ENCODE measurements around the gene SLC22A12.
A peak's percentile ranks its signal among the peaks of the same experiment; 100 is the strongest.
"Not testable (repeated sequence)": the region's sequence is repeated elsewhere in the genome, so short reads cannot be mapped to it uniquely, and the experiment has no call there.

Gene SLC22A12

DNA sequence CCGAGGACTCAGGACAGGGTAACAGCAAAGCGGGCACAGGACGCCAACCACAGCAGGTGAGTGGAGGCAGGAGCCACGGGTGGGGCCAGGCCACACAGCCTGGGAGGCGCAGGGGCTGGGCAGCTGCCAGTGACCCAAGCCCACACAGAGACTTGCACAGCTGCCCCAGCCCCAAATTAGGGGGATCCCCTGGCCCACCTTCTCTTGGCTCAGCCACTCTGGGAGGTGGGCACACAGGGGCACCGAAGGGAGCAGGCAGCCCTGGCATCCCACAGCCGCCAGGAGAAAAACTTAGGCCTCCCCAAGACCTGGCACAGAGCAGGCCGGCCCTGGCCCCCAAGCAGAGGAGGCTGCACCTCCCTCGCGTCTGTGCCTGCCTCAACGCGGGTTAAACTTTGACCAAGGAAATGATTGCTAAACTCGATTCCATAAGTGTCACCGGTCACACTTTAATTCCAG, at the start of gene SLC22A12:
SLC22A12 (plus strand) TSS at position 458 of the 459 bp plus-strand sequence. CDS start 337 bp downstream, outside the sequence.
- DNase-seq = no peak

DNA sequence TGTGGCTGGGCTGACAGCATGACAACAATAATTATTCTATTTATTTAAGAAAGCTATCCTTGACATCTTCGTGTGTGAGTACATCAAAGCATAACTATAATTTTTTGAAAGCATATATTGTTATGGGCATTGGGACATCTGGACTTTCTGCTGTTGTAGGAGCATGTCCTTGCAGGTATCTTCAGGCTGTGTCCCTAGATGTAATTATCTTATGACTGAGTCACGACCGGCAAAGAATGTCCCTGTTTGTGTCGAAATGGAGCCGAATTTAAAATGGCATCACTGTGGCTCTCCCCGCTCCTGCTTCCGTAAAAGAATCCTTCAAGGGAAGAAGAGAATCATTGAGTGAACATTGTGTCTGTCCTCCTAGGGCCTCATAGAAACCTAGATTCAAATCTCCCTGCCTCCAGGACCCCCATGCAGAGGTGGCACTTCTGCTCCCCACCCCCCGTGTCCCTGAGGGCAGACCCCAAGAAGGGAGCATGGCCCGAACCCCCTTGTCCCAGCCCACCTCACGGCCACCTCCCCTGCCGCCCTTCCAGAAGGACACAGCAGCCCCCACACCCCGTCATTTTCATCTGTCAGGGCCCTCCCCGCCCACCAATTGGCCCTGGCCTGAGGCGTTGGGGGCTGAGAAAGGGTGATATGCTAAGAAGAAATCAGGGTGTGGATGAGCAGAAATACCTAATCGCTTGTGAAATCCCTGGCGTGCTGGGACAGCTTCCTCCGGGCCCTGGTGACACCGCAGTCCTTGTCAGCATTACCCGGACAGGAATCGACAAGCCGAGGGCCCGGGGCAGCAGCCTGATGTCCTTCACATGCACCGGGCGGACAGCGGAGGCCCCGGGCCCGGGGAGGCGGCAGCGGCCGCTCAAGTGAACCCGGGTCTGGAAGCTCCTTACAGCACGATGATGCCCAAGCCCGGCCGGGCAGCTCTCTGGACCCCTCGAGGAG, 48.6 kb upstream of the SLC22A12 start:
- DNase-seq = no peak

DNA sequence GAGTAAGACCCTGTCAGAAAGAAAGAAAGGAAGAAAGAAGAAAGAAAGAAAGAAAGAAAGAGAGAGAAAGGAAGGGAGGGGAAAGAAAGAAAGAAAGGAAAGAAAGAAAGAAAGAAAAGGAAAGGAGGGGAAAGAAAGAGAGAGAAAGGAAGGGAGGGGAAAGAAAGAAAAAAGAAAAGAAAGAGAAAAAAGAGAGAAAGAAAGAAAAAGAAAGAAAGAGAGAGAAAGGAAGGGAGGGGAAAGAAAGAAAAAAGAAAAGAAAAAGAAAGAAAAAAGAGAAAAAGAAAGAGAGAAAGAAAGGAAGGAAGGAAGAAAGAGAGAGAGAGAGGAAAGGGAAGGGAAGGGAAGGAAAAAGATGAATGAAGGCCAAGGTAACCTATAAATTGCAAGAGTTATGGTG, 47.2 kb upstream of the SLC22A12 start:
- DNase-seq = no peak

DNA sequence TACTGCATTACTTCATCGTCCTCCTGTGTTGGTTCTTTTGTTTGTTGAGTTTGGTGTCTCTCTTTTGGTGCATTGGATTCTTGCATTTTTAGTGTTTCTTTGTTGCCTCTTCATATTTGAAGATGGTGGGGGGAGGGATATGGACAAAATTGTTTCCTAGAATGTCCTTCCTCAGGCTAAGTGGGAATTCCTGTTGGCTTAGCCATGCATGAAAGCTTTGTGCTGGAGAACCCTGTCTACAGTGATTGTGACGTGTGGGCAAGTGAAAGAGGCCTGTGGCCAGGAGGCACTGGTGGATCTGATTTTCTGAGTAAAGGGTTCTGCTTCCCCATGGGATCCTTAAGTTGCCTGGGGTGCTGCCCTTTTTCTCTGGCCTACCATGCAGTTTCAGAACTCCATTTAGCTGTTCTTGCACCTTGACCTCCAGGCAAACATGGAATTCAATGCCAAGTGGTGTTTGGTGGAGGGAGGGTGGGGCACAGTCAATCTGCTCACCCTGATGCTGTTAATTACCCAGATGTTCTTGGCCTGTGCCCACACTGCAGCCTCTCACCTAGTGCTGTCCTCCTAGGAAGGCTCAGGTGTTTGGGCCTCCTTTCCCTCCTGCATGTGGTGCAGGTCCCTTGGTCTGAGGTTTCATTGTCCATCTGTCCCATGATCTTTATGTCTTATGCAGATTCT, 46.3 kb upstream of the SLC22A12 start:
- no peak for DNase-seq

DNA sequence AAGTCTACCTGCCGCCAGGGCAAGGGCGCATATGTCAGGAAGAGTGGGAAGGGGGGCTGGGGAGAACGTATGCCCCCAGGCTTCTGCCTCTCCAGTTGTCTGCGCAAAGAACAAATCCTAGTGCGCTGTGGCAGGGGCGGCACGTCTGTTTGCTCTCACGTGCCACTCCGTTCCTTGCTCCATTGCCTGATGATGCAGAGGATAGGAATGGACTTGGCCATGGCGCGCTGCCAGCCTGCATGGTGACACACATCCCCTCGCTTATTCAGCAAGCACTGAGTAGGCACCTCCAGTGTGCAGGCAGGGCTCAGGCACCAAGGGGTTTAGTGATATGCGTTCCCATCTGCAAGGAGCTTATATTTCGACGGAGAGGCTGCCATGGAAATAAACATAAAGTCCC, 45.4 kb upstream of the SLC22A12 start:
- no peak for DNase-seq

DNA sequence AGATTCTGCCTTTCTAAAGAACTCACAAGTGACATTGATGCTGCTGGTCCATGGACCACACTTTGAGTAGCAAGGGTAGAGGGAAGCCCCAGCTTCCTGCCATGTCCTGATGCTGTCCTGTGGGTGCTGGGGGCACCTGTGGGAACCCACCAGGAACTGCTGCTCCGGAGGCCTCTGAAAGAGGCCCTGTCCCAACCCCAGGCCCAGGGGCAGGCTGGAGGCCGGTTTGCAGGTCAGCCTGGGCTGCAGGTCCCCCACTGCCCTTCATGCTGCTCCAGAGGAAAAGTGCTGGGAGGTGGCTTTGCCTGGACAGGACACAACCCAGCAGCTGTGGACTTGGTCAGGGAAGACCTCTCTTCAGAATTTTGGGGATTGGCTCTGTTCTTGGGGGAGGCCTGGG, 44.8 kb upstream of the SLC22A12 start:
- DNase-seq = no peak

DNA sequence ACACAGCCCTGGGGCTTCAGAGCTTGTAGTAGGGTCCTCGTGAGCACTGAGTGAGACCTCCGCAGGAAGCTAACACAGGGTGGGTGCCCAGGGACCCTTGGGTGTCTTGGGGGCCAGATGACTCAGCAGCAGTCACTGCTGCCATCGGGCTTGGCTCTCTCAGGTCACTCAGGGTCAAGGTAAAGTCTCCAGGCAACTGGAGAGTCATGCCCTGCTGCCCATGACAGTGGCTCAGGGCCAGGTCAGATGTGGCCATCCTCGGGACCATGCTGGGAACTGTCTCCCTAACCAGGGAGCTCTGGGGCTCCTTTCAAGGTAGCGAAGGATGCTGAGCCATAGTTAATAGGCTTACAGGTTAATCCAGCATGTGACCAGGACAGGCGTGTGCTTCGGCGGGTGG, 44.4 kb upstream of the SLC22A12 start:
- no peak for DNase-seq

DNA sequence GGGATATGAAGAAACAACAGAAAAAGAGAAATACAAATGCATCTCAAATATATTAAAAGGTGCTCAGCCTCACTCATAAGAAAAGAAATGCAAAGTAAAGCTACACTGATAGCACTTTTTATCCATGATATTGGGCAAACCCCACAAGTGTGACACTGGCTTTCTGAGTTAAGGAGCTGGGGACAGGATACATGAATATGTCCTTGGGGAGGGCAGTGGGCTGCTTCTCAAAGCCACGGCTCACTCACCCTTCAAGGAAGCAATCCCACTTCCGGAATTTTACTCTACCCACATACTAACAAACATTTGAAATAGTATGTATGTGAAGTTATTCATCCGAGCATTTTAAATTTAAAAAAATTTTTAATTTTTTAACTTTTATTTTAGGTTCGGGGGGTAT, 41.1 kb upstream of the SLC22A12 start:
- no peak for DNase-seq

DNA sequence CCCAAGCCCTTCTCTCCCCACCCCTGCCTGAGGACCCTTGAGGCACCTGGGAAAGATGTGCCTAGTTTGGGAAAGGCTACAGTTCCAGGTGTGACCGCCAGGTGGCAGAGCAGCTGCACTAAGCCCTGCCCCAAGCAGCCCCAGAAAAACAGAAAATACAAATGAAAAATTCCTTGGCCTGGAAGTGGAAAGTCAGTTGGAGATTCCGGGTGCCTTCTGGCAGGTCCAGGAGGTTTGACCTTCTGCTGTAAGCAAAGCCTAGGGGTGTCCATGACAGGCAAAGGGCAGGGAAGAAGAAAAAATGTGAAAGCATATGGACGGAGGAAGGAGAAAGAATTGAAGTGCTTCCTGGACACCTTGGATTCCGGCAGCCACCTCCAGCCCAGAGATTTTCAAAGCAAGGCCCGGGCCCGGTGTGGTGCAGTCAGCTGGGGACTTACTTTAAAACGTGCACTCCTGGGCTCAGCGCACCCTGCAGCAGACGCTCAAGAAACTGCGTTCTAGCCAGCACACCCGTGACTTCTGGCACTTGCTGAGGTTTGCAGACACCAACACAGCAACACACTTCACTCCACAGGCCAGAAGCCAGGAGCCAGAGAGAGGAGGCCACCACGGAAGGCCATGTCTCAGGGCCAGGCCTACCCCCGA, 37.3 kb upstream of the SLC22A12 start:
- peak; percentile 33 for DNase-seq

DNA sequence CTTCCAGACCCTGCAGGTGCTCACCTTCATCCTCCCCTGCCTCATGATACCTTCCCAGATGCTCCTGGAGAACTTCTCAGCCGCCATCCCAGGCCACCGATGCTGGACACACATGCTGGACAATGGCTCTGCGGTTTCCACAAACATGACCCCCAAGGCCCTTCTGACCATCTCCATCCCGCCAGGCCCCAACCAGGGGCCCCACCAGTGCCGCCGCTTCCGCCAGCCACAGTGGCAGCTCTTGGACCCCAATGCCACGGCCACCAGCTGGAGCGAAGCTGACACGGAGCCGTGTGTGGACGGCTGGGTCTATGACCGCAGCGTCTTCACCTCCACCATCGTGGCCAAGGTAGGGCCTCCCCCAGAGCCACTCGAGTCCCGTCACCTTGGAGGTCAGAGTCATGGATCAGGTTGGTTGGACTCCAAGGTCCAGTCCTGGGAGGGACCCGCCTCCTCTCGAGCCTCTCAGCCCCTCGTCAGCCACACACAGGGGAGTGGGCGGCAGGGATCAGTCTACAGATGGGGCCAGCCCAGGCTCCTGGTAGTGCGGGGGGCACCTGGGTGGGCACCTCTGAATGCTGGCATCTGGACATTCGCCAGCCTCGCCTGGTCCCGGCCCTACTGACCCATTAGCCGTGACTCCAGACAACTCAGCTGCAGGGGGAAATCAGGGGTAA, 34.8 kb upstream of the SLC22A12 start:
- no peak for DNase-seq

DNA sequence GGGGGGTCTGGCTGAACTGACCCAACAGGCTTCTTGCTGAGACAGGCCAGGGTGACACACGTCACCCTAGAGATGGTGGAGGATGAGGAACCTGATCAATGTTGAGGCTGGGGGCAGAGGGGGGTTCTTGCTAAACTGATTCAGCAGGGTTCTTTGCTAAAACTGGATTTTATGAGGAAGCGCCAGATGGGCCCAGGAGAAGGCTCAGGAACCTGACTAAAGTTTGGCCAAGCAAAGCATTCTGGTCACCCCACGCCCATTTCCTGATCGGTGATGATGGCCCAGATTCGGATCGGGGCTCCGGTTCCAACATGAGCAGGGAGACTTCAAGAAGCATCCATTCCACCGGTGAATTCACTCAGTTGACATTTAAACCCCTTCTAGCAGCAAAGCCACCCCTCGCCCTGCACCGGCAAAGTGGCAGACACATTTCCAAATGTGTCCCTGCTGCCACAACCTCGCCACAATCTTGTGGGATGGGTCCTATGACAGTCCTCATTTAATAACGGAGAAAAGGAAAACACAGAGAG, 34.2 kb upstream of the SLC22A12 start:
- no peak for DNase-seq

DNA sequence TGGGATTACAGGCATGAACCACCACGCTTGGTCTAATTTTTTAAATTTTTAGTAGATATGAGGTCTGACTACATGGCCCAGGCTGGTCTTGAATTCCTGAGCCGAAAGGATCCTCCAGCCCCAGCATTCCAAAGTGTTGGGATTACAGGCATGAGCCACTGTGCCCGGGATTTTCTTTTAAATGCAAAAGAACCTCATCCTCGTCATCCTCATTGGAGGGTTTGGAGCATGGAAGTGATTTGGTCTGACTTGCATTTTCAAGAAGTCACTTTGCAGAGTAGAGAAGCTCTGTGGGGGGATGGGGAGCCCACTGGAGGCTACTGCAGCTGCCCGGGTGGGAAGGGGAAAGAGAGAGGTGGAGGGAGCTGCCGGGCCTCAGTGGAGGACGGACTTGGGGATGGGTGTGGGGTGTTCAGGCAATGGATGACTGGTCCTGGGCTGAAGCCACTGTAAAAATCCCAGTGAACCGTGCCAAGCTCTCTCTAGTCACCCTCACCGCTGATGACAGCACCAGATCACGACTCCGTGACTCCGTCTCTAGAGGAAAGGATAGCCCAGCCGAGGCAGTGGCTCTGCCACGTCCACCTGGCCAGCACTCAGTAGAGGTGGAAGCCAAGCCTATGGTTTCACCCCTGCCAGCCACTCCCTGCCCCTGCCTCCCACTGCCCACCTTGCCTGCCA, 32.8 kb upstream of the SLC22A12 start:
- no peak for DNase-seq

DNA sequence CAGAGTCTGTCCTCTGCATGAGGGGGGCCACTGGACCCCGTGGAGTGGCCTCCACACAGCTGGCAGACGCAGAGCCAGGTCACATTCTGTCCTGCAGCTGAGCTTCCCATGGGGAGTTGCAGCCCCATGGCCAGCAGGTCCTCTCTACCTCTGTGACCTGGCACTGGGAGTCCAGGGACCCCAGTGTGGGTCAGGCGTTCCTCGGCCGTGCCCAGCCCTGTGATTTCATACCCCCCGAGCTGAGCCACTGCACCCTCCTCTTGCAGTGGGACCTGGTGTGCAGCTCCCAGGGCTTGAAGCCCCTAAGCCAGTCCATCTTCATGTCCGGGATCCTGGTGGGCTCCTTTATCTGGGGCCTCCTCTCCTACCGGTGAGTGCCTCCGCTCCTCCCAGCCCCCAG, 32.2 kb upstream of the SLC22A12 start:
- no peak for DNase-seq

DNA sequence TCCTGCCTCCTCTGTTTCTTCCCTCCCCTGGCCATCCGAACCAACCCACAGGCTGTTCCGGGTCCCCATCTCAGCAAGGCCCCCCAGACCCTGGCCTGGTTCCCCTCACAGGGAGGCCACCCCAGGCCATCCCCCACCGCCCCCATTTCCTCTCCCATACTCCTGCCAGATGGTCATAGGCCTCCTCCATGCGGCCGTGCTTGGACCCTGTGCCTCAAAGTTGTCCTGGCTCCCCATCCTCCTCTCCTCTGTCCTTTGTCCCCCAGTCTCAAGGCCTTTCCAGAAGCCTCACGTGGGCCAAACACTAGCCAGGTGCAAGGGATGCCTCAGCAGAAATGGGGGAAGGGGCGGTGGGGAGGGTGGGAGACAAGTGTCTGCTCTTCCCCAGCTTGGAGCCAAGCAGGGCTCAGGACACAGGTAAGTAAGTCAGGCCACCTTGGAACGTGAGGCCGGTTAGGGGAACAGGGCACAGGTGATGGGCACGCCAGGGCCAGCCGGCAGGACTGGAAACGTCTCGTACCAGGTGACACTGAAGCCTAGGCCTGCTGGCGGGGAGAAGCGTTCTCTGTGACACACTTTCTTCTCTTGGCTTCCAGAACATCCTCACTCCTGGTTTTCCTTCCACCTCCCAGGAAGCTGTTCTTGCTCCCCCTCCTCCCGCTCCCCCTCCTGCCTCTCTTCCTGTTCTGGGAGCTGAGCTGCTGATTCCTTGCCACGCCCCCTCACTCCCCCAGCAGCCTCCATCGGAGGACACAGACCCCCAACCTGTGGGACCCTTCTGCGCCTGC, 31.5 kb upstream of the SLC22A12 start:
- no peak for DNase-seq

DNA sequence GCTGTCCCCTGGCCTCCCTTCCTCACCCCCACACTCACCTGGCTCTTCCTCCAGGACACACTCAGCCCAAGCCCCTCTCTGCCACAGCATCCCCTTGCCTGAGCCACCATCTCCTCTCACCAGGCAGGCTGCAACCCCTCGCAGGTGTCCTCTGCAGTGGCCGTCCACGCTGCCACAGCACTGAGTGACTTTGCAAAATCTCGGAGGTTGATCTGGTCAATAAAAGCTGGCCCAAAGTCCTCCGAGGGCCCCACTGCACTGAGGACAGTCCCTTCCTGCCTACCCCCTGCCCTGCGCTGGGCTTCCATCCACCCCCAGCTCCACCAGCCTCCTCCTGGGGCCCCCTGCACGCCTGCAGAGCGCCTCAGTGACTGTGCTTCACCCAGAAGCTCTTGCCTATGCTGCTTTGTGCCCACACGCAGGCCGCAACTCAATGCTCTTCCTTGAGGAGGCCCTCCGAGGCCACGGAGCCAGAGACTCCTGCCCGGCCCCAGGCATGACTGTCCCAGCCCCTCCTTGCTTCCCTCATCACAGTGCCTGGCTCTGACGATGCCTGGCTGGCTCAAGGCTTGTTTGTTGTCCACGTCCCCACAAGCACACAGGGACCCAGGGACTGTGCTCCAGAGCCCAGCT, 30.8 kb upstream of the SLC22A12 start:
- DNase-seq = no peak

DNA sequence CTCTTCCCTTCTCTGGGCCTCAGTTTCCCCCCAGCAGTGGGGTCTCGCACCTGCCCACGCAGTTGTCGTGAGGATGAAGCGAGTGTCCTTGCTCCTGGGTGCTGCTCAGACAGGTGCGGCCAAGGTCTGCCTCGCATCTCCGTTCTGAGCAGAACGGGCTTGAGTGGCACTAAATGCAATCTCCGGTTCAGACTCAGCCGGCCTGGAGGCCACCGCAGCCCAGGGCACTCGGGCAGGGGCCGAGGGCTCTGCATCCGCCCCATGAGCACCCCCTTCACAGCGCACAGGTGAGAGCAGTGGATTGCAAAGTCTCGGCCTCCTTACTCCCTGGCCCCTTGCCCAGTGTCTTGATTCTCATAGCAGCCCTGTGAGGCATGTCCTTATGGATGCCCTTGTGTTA, 30.1 kb upstream of the SLC22A12 start:
- no peak for DNase-seq

DNA sequence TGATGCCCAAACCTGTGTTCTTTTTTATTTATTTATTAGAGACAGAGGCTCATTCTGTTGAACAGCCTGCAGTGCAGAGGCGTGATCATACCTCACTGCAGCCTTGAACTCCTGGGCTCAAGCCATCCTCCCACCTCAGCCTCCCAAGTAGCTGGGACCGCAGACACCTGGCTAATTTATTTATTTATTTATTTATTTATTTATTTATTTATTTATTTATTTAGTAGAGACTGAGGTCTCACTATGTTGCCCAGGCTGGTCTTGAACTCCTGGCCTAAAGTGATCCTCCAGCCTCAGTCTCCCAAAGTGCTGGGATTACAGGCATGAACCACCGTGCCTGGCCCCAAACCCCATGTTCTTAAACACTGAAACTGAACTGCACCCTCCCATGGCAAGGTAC, 29.6 kb upstream of the SLC22A12 start:
- not testable (repeated sequence) for DNase-seq

DNA sequence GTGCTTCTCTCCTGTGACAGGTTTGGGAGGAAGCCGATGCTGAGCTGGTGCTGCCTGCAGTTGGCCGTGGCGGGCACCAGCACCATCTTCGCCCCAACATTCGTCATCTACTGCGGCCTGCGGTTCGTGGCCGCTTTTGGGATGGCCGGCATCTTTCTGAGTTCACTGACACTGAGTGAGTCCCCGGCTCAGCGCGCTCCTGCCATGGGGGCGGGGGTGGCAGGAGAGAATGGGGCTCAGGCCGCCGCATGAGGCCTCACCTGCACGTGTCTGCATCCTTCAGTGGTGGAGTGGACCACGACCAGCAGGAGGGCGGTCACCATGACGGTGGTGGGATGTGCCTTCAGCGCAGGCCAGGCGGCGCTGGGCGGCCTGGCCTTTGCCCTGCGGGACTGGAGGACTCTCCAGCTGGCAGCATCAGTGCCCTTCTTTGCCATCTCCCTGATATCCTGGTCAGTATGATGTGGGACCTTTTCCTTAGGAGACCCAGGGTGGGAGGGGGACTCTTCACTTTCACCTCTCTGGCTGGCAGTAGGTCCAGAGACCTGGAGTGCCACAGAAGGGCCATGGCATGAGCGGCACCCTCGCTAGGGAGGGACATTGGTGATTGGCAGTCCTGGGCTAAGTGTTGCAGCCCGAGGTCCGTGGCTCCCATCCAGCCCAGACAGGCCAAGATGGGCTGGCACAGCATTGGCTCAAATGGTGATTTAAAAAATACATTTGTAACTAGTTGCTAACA, 28.9 kb upstream of the SLC22A12 start:
- no peak for DNase-seq

DNA sequence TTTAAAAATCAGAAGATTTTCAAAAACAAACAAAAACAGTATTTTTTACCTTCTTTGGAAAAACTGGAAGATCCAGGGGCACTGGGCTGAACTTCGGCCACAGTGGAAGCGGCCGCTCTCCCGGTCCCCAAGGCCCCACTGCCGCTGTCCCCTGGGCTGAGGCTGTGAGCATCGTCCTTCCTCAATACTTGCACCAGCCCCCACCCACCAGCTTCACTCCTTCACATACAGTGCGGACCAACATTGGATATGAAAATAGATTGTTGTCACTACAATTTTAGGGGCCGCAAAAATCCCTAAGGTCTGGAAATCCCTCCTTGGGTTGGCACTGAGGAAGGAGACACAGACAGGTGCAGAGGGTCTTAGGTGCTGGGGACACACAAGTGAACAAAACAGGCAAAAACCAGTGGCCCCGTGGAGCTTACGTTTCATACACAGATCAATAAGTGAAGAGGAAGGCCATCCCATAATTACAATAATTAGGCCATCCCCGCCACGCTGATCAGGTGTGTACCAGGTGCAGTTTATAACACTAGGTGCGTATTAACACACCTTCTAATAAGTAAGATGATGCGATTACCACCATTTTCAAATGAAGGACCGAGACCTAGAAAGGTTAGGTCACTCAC, 28.2 kb upstream of the SLC22A12 start:
- no peak for DNase-seq

DNA sequence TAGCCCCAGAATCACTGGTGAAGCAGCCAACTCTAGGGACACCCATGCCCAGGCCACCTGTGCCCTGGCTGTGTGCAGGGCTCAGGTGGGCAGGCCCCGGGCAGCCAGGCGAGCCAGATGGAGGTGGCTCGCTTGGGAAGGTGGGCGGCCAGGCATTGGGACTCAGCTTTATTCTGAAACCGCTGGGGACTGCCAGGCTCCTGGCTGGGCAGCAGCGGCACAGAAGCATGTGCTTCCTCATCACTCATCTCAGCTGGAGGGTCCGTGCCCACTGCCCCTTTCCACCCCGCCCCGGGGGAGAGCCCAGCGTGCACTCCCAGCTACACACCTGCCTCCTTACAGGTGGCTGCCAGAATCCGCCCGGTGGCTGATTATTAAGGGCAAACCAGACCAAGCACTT, 27.1 kb upstream of the SLC22A12 start:
- no peak for DNase-seq
